Stimulated activated CD8-positive, alpha-beta memory T cell treated with anti-CD3 and anti-CD28 coated beads, Interleukin-2, amount 100 ng/mL, for 48 hours (primary cell): ENCODE results near the gene PLA2G4E.
A peak's percentile ranks its signal among the peaks of the same experiment; 100 is the strongest.

Experiments used
- DNase-seq, 2 donors: peaks; one replicate each; pipeline ENCODE4 v3.0.0-alpha.2; 2020; ENCODE audit warnings: low read depth in 2 of 2

Gene PLA2G4E

GRCh38 chr15:41977757-41978383 lies 43.0 kb downstream of the PLA2G4E start:
- no peak for DNase-seq

DNA sequence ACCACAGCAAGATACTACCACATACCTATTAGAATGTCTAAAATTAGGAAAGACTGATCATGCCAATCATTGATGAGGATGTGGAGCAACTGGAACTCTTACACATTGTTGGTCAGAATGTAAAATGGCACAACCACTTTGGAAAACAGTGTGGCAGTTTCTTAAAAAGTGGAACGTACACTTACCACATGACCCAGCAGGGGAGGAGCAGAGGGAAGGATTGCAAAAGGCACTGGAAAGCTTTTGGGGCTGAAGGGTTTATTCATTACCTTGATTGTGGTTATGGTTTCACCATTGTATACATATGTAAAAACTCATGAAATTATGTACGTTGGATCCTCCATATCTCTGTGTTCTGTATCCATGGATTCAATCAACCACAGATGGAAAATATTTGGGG lies 45.2 kb downstream of the PLA2G4E start:
- no peak for DNase-seq

DNA sequence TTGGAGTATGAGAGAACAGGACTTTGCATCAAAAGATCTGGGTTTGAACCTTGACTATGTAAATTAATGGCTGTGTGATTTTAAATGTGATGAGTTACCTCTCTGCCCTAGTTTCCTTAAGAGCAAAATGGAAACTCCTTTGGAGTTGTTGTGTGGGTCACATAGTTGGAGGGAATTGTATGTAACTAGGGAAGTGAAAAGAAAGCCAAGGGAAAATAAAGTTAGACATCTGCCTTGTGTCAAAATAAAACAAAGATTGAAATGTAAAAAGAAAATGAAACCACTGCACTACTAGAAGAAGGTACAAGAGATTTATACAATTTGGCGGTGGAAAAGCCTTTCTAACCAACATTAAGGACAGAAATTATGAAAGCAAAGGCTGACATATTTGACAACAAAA lies 46.8 kb downstream of the PLA2G4E start:
- DNase-seq: no peak

- peak; percentile 88 to 94 for DNase-seq
Observed at GRCh38 chr15:41972253-41973242, 48.3 kb downstream of the PLA2G4E start, which contains the start of gene EHD4. Gene EHD4, minus strand, starts transcription at chr15:41972557. Its CDS starts 63 bp downstream, at chr15:41972494.

DNA sequence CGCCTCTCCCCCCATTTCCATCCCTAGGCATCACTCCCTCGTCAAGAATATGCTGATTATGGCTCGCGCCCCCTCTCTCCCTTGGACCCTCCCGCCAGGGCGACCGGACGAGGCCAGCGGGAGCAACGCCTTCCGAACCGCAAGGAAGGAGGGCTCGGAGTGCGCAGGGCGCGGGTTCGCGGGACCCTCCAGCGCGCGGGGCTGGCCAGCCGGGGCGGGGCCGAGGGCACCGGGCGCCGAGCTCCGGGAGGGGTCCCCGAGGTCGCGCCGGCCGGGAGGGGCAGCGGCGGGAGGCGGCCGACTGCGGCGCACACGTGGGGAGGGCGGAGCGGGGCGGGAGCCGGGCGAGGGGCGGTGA lies 49.0 kb downstream of the PLA2G4E start:
- DNase-seq: peak in 1 of 2 donors; percentile 34

GRCh38 chr15:41971089-41971894 lies 49.5 kb downstream of the PLA2G4E start:
- DNase-seq: peak; percentile 57 to 65

GRCh38 chr15:41970456-41970855 lies 50.4 kb downstream of the PLA2G4E start:
- no peak for DNase-seq

GRCh38 chr15:41969851-41970431 lies 50.9 kb downstream of the PLA2G4E start:
- DNase-seq: no peak

DNA sequence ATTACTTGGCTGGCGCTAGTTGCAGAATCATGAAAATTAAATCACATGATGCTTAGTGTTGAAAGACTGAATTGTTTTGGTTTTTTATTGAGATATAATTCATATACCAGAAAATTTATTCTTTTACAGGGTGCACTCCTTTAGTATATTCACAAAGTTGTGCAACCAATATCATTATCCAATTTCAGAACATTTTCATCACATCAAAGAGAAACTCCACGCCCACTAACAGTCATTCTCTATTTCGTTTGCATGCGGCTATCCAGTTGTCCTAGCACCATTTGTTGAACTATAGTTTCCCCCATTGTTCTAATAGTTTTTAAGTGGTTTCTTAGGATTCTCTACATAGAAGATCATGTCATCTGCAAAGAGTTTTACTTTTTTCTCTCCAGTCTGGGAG lies 52.1 kb downstream of the PLA2G4E start:
- DNase-seq: no peak

DNA sequence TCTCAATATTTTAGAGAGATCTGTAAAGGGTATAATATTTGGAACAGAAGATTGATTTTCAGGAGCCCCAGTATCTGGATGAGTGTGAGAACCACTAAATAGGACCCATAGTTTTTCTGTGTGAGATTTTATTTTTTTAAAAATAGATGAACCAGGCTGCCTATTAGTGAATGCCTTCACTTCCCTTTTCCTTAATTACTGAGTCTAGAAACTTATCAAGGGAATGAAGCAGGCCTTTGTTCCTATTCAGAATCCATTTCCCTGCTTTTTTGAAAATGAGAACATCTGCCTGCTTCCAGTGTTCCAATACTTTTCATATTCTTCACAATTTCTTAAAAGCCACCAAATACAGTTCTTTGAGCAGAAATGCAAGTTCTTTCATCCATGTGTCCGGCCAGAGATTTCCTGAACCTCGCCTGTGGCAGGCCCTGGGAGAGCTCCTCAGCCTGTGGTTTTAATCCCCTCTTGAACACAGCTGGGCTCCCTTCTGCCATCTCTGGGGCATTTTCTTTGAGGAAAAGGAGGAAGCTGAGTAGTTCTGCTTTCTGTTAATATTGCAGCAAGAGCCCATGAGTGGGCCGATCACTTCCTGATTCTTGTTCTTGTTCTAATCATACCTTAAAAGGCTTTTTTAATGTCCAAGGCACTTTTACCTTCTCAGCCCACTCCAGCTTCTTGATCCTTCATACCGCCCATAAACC lies 53.2 kb downstream of the PLA2G4E start:
- DNase-seq: no peak

GRCh38 chr15:41966920-41967465 lies 53.8 kb downstream of the PLA2G4E start:
- DNase-seq: no peak

- no peak for DNase-seq
Observed at GRCh38 chr15:41966414-41966812, 54.4 kb downstream of the PLA2G4E start.

DNA sequence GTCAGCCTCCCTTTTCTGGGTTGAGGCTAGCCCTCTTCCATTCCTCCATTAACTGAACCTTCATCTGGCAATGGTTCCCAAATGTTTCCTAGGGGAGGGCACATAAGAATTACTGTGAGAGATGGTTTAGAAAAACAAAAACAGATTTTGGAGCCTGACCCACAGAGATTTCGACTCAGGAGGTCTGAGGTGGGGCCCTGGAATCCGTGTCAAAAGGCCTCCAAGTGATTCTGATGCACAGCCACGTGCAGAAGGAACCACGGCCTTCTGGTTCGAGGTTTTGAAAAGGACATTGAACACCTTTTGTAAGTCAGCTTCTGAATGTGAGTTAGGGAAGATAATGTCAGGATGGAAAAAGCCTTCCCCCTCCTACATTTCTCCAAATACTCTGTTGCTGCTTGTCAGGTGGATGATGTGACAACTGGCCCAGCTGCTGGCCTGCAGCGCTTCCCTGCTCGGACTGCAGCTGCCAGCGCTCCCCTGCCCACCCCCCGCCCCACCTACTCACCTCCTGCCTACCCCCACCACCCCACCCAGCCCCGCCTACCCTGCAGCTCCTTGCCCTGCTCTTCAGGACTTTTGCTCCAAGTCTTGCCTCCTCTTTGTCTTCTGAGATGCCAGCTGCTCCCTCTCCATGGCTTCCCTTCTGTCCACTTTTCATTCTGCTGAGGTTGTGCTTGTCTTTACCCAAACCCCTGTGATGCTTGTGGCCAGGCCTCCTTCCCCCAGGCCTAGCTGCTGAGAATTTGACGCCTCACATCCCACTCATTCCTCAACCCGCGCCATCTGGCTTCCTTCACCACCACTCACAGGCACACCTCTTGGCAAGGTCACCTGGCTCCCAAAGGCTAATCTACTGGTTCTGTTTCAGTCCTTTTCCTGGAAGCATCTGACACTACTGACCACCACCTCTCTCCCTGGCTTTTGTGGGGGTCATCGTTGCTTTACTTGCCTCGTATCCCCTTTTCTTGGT lies 55.1 kb downstream of the PLA2G4E start:
- no peak for DNase-seq

GRCh38 chr15:41961595-41962202 lies 59.1 kb downstream of the PLA2G4E start:
- DNase-seq: no peak

DNA sequence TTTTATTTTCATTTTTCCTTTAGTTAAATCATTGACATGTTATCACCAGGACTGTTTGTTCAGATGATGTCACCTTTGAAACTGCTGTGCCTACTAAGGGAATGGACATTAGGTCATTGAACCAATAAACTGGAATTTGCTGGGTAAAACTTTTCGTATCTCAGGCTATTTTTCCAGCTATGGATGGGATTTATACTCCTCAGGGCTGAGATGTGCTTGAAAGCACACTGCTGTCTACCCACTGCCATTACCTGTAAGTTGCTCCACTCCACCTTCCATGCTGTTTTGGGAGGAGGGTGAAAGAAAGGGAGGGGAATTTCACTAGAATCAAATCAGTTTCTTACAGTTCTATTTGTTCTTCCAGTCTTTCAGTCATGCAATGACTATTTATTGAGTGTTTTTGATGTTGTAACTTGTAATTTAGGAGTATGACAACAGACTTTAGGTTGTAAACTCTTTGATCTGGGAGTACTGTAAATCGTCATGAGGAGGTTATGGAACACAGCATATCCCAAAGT lies 59.8 kb downstream of the PLA2G4E start:
- no peak for DNase-seq

DNA sequence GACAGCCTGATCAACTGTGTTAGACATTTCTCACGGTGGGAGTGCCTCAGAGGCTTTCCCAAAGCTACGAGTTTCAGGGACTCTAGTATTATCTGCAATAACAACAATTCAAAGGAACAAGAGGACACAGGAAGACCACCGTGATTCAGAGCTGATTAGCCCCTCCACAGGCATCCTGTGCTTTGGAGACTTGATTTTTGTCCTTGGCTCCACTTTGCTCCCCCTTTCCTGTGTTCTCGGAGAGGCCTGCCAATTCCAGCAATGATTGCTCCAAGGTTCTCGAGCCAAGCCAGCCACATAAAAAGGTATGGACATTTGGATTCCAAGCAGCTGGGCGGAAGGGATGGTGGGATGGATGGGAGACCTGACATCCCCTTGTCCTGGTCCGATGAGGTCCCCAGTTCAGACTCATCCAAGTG lies 62.8 kb downstream of the PLA2G4E start:
- DNase-seq: no peak

- DNase-seq: no peak
Observed at GRCh38 chr15:41957021-41957897, 63.6 kb downstream of the PLA2G4E start.
